Left hindlimb (tissue), 1 donor: ENCODE data around the gene COL27A1.
A peak's percentile ranks its signal among the peaks of the same experiment; 100 is the strongest.

ENCODE experiments used
- DNase-seq: peaks from one replicate; pipeline ENCODE4 v3.0.0-alpha.2; 2018

The COL27A1 gene

DNA sequence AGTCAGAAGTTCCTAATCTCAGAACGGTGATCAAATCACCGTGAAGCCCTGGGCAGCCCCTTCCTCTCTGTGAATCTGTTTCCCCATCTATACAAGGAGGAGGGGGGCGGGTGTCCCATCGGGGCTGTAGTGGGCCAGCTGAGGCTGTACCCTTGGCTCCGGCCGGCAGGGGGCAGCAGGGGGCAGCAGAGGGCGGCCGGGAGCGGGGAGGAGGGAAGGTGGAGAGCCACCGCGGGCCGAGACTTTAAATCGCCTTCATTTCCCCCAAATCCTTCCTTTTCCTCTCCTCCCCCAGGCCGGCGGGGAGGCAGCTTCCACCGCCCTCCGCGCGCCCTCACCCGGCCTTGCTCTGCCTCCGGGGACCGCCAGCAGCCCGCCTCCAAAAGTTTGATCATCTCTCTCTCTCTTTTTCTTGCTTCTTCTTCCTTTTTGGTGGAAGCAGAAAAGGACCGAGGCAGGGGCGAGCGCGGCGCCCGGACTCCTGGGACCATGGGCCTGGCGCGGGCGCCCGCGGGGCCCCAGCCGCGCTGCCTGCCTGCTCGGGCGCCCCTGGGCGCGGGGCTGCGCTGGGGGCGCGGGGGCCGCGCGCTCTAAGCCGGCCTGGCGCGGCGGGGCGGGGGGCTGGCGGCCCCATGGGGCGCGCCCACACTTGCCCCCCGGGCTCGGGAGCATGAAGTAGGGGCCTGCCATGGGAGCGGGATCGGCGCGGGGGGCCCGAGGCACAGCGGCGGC lies at the start of gene COL27A1:
Gene COL27A1, plus strand, starts transcription at position 275 of the 732 bp plus-strand sequence. Its CDS starts 414 bp downstream, at position 689.
- DNase-seq: peak; percentile 93

DNA sequence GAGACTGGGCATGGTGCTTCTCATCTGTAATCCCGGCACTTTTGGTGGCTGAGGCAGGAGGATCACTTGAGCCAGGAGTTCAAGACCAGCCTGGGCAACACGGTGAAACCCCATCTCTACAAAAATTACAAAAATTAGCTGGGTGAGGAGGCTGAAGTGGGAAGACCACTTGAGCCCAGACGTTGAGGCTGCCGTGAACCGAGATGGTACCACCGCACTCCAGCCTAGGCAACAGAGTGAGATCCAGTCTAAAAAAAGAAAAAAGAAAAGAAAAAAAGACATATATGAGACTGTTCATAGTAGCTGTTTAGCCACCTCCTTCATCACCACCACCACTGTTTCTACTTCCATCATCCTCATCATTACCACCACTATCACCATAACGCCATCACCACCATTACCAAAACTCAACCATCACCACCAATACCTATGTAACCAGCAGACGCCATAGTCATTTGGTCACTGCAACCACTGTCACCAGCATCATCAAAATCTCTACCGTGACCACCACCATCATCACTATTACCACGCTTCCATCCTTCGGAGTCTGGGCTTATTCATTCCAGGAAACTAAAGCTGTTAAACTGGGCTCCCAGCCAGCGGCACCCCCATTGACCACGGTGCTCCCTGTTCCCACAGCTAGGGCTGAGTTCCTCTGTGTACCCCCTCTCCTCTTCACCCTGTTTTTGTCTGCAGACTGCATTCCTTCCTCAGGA lies 47.9 kb upstream of the COL27A1 start:
- no peak for DNase-seq

- DNase-seq: peak; percentile 87
Observed at GRCh38 chr9:114108016-114108833, 47.1 kb upstream of the COL27A1 start.

- peak; percentile 13 for DNase-seq
Observed at GRCh38 chr9:114109124-114109523, 46.2 kb upstream of the COL27A1 start.

DNA sequence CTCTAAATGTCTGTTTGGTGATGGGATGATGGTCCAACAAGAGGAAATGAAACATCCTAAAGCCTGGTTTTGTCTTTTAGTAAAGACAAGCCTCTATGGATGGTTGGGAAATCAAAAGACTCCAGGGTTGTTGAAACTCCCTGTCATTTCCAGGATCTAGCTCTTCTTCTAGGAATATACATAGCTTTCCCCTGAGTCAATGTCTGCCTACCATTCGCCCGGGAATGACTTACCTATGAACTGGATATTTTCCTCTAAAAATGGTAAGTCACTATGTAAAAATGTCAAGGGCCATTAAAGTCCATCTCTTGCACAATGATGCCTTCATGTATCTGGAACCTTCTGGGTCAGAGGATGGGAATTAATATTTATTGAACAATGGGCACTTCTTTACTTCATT lies 45.2 kb upstream of the COL27A1 start:
- no peak for DNase-seq

GRCh38 chr9:114112325-114112724 lies 43.0 kb upstream of the COL27A1 start:
- DNase-seq: peak; percentile 27

- DNase-seq: peak; percentile 36
Observed at GRCh38 chr9:114112778-114113584, 42.4 kb upstream of the COL27A1 start.

DNA sequence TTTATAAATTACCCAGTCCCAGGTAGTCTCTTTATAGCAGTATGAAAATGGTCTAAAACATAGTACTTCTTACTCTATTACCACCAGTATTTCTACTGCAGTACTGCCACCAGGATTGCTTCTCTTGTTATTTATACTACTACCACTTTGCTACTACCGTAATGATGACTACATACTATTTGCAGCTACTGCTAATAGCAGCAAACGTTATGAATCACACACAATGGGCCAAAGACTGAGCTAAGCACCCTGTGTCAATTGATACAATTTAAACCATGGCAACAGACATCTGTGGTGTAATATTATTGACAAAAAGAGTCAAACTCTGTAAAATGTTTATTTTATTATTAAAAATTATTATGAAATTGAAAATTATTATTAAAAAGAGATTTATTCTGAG lies 41.0 kb upstream of the COL27A1 start:
- DNase-seq: no peak

GRCh38 chr9:114115654-114116125 lies 39.6 kb upstream of the COL27A1 start:
- DNase-seq: no peak

- peak; percentile 69 for DNase-seq
Observed at GRCh38 chr9:114116126-114116747, 39.1 kb upstream of the COL27A1 start.

- DNase-seq: no peak
Observed at GRCh38 chr9:114117614-114117995, 37.7 kb upstream of the COL27A1 start.

DNA sequence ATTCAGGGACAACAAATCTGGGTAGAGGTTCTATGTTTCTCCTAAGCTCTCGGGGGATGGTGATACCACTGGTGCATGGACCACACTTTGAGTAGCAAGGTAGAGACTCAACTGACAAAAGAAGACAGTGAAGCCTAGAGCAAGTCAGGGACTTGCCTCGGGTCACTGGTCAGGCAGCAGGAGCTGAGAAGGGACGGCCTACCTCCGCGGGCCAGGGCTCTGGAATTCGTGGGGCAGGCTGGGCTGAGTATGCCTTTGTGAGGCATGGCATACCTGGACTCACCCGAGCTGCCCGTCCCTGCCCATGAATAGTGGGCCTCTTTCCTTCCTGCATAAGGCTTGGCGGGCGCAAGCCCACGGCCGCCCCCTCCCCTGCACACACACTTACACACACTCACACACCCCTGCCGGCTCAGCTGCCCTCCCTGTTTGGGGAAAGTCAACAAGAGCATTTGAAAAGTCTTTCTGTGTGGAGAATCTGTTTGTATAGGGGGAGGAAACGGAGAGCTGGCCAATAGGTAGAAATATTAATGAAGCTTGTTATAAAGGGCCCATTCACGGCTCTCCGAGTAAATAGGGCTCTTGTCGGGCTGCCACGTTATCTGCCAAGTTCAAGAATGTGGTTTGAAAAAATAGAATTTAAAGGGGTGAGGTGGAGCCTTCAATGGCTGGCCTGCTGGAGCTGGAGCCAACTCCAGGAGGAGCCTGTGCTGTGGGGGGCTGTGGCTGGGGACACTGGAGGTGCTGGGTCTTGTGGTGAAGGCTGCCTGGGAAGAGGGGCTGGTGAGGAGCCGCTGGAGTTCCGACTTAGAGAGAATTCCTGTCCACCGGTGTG lies 37.1 kb upstream of the COL27A1 start:
- peak; percentile 78 for DNase-seq

DNA sequence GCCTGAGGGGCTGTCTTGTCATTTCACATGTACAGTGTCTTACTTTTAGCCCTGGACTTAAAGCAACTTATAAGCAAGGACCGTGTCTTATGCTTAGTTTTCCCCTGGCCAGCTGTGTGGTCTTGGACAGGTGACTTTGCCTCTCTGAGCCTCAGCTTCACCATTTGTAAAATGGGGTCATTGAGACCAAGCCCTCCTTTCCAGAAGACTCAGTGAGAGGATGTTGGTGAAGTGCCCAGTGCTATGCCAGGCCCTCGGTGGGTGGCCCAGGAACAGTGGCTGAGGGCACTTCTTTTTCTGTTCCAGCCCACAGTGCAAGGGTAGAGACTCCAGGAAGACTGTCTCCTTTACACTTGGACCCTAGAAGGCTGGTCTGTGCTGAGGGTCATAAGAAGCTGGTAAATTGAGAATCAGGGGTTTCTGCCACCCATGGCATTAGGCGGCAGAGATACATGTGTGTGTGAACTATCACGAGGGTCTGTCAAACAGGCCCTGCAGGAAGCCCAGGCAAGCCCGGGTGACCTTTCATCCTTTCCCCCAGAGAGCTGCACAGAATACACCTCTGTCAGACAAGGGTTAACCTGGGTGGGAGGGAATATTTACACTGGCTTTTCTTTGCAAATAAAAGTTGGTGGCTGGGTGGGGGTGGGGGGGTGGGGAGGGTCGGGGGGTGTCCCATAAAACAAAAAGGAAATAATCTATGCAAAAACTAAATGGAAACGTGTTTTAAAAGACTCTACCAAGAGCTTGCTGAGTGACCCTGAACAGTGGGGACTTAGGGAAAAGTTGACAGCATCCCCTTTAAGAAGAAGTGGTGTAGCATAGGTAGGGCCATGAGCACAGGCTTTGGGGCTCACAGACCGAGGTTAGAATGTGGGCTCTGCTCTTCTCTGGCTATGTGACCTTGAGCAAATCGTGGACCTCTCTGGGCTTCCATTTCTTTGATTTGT lies 35.8 kb upstream of the COL27A1 start:
- DNase-seq: no peak

GRCh38 chr9:114120192-114121014 lies 34.9 kb upstream of the COL27A1 start:
- DNase-seq: no peak

DNA sequence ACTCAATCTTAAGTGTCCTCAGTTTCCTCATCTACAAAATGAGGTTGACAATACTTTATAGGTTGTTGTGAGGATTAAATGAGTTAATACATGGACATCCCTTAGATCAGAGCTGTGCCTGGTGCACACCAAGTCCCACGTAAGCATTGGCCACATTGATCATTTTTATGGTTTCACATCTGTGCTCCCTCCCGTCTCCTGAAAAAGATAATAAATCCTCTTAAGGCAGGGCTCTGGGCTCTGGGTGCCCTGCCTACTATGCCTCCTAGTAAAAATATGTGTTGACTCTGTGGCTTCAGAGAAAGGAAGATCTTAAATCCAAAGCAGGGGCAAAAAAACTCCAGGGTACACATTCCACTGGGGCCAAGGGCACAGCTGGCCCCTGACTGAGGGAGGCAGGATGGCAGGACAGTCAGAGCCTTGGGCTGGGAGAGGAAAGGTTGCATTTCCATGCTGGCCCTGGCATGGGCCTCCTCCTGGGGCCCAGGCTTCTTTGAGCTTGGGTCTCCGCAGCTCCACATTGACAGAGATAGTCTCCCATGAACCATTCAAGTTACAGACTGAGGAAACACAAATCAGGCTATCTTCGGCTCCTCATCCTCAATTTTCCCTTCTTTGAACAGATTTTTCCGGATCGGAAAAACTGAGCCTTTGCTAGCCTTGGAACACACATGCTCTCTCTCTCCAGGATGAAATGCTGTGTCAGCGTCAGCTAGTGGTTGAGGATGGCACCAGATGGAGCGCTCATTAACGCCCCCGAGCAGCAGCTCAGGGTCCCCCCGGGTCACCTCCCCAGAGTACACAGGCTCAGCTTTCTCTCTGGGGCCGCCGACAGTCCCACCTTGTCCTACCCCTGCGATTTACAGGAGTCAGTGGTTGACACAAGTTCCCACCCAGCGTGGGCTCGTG lies 33.9 kb upstream of the COL27A1 start:
- no peak for DNase-seq

DNA sequence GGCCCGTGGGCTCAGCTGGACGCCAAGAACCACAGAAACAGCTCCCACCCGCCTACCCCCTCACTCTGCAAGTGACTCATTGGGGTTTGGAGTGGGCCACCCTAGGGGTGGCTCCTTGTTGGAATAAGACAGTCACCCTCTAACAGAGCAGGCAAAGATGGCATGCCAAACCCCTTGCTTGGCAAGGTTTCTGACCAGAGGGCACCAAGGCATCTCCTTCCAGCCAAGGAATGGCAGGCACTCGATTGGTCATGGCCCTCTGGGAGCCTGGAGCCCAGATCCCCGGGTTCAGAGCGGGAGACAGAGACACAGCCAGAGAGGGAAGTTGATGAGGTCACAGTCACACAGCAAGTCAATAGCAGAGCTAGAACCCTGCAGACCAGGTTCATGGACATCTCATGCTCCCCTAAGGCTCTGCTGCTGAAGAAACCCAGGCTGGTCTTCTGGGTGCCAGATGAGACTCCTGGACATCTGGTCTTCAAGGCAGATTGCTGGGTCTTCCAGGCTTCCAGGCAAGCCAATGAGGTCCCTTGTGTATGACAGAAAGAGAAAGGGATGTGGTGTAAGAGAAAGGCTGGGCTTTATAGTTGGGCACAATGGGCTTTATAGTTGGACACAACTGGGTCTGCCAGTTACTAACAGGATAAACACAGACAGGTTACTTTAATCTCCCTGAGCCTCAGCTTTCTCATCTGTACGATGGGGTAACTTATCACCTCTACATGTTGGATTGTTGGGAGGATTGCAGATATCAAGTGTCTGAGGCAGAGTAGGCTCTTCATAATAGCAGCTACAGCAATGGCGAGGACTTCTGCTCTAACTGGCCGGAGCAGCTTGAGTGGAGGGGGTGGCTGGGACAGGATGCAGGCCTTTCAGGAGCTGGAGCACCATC lies 33.0 kb upstream of the COL27A1 start:
- no peak for DNase-seq
